Spleen (tissue), 7 donors: ENCODE measurements around the gene HMCN1.

ENCODE experiments used
- POLR2A ChIP-seq, 3 donors: fragments of 450-650 bp; IDR thresholded peaks; one replicate each; pipeline ENCODE4 v1.5.1; 2017; ENCODE audit warnings: antibody characterized with exemption in 3 of 3, mild to moderate bottlenecking in 1 of 3
- POLR2AphosphoS5 ChIP-seq, 3 donors: sonication (generic); formaldehyde crosslinking; IDR thresholded peaks; one replicate each; pipeline ENCODE4 v1.5.1; 2017; ENCODE audit warnings: antibody characterized with exemption in 3 of 3
- TF ChIP-seq, protein P1 (sequence below), 11 experiments: fragments of 200-600 bp in 7 of 11; fragments of 450-650 bp in 4 of 11; sonication (generic) in 4 of 11; IDR thresholded peaks in 8 of 11; conservative IDR thresholded peaks in 3 of 11; 1 replicate in 7 of 11; 2 replicates in 4 of 11; pipeline versions ENCODE4 v1.4.0 to v1.8.0; 2016 to 2021; ENCODE audit warnings: antibody characterized with exemption in 11 of 11, inconsistent platforms in 4 of 11, mild to moderate bottlenecking in 1 of 11
- donor health status: DM: no; HTN: no; CAD: no; lungs with moderate emphysema.
- donor health status: DM: no; HTN: no; CAD: no.
- donor health status: DM: no; HTN: no; CAD: no.

DNA sequence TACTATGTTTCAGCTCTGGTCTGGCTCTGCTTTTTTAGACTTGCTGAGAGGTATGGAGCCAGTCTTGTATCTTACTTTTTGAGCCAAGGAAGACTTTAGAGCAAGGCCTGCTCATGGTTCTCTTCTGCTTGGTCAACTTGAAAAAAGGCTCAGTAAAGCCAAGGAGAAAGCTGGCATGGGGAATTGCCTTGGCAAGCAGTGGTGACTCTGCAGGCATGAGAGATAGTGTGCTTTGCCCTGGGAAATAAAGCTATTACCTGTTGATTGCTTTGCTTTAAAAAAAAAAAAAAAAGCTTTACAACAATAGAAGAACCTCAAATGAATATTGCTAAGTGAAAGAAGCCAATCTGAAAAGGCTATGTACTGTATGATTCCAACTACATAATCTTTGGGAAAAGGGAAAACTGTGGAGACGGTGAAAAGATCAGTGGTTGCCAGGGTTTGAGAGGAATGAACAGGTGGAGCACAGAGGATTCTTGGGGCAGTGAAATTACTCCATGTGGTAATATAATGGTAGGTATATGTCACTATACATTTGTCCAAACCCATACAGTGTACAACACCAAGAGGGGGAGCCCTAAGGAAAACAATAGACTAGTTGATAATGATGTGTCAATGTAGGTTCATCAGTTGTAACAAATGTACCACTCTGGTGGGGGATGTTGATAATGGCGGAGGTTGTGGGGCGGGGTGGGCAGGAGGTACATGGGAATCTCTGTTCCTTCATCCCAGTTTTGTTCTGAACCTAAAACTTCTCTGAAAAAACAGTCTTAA, 87.6 kb downstream of the HMCN1 start:
- no peak for TF ChIP-seq POLR2A (IDR thresholded peaks at IDR 0.05)
- TF ChIP-seq, protein P1, sequence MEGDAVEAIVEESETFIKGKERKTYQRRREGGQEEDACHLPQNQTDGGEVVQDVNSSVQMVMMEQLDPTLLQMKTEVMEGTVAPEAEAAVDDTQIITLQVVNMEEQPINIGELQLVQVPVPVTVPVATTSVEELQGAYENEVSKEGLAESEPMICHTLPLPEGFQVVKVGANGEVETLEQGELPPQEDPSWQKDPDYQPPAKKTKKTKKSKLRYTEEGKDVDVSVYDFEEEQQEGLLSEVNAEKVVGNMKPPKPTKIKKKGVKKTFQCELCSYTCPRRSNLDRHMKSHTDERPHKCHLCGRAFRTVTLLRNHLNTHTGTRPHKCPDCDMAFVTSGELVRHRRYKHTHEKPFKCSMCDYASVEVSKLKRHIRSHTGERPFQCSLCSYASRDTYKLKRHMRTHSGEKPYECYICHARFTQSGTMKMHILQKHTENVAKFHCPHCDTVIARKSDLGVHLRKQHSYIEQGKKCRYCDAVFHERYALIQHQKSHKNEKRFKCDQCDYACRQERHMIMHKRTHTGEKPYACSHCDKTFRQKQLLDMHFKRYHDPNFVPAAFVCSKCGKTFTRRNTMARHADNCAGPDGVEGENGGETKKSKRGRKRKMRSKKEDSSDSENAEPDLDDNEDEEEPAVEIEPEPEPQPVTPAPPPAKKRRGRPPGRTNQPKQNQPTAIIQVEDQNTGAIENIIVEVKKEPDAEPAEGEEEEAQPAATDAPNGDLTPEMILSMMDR (IDR thresholded peaks at IDR 0.05 in 8 of 11, conservative IDR thresholded peaks at IDR 0.05 in 3 of 11) = no peak
- no peak for TF ChIP-seq POLR2AphosphoS5 (IDR thresholded peaks at IDR 0.05)
